A673 (cell line): ENCODE measurements around the gene HFM1. TPM values are rescaled to one million over a fixed set of nuclear protein-coding genes. Genes with fewer than 3 reads are reported as not detected.

Experiments used
- BruUV-seq: library from RNA; stranded (reverse); fragments of 400-500 nt; replicated peaks from 2 replicates; lab custom pipeline; 2021; lab: Mats Ljungman, UMichigan
- CTCF ChIA-PET: fragments of 300-600 bp; sonication (Branson Sonifier 250); formaldehyde crosslinking; loops from one replicate; lab custom pipeline; 2022; ENCODE audit warnings: antibody characterized with exemption; lab: Charles Lee
- POLR2A ChIA-PET: fragments of 300-600 bp; sonication (Branson Sonifier 250); formaldehyde crosslinking; loops from one replicate; lab custom pipeline; 2022; ENCODE audit warnings: antibody characterized with exemption; ENCODE audit not compliant: low non-redundant PET; lab: Charles Lee
- DNase-seq: peaks from one replicate; pipeline ENCODE4 v3.0.0-alpha.2; 2015; ENCODE audit warnings: low spot score
- H3K27ac ChIP-seq: fragments of 200-600 bp; sonication (generic); 2 replicates; pipeline ENCODE4 v1.5.1; 2016; ENCODE audit warnings: mixed run types, low read depth, mild to moderate bottlenecking, mixed read lengths, antibody characterized with exemption, low read length; ENCODE audit not compliant: poor library complexity, severe bottlenecking
- H3K27me3 ChIP-seq: fragments of 200-600 bp; sonication (generic); replicated peaks from 2 replicates; pipeline ENCODE4 v1.6.1; 2017; ENCODE audit warnings: mixed run types, low read depth, mild to moderate bottlenecking, mixed read lengths, antibody characterized with exemption, low read length; ENCODE audit not compliant: insufficient read depth, poor library complexity
- H3K36me3 ChIP-seq: fragments of 200-600 bp; sonication (generic); 2 replicates; pipeline ENCODE4 v1.6.1; 2016; ENCODE audit warnings: mixed run types, mild to moderate bottlenecking, mixed read lengths, antibody characterized with exemption, low read length; ENCODE audit not compliant: insufficient read depth, poor library complexity, severe bottlenecking
- H3K4me1 ChIP-seq: fragments of 200-600 bp; sonication (generic); 2 replicates; pipeline ENCODE4 v1.6.1; 2017; ENCODE audit warnings: mixed run types, mild to moderate bottlenecking, mixed read lengths, antibody characterized with exemption, low read length; ENCODE audit not compliant: insufficient read depth, poor library complexity, severe bottlenecking
- H3K4me3 ChIP-seq: fragments of 200-600 bp; sonication (generic); 2 replicates; pipeline ENCODE4 v1.5.1; 2016; ENCODE audit warnings: low read depth, mixed run types, mild to moderate bottlenecking, mixed read lengths, low read length; ENCODE audit not compliant: poor library complexity, severe bottlenecking
- H3K9me3 ChIP-seq: fragments of 200-600 bp; sonication (generic); 2 replicates; pipeline ENCODE4 v1.6.1; 2016; ENCODE audit warnings: mixed run types, low read depth, mild to moderate bottlenecking, mixed read lengths, antibody characterized with exemption, low read length; ENCODE audit not compliant: poor library complexity, severe bottlenecking
- CTCF ChIP-seq: fragments of 300-800, 200-600 bp; sonication (generic); conservative IDR thresholded peaks from 2 replicates; pipeline ENCODE4 v1.5.1; 2017; ENCODE audit warnings: low read depth, mild to moderate bottlenecking, antibody characterized with exemption, low read length, moderate library complexity, mixed read lengths
- EZH2 ChIP-seq: fragments of 200-600 bp; sonication (generic); IDR thresholded peaks from 2 replicates; pipeline ENCODE4 v1.6.1; 2017; ENCODE audit warnings: borderline replicate concordance, low read depth, mild to moderate bottlenecking, mixed read lengths, antibody characterized with exemption, low read length; ENCODE audit not compliant: poor library complexity, severe bottlenecking
- intact Hi-C: fragments of 100-400 bp; cut with micrococcal nuclease; formaldehyde crosslinking; loops from one replicate; pipeline ENCODE4 v1.10.0; 2022; ENCODE audit not compliant: unreplicated experiment
- total RNA-seq: library from RNA; stranded (reverse); gene quantifications from 2 replicates; pipeline ENCODE4 v1.2.3, GENCODE V29; 2021

Gene HFM1
- total RNA-seq, 1 experiment from 2014 or later, result 0.69 TPM

GRCh38 chr1:91261655-91262054 is 143.0 kb downstream of the HFM1 start:
- CTCF ChIA-PET, result no interaction called here
- TF ChIP-seq EZH2 (no peak), CTCF (no peak)
- H3K9me3 ChIP-seq, result no peaks in the 10 kb centered on the region
- no peak for DNase-seq
- H3K4me1 ChIP-seq, result no peaks in the 10 kb centered on the region
- H3K36me3 ChIP-seq, result no peaks in the 10 kb centered on the region
- POLR2A ChIA-PET, result no interaction called here
- H3K27ac ChIP-seq, result no peak overlapping the region
- H3K27me3 ChIP-seq, result no peaks in the 10 kb centered on the region
- intact Hi-C loops, result no loop called here
- no TSS peak for BruUV-seq
- H3K4me3 ChIP-seq, result no peak overlapping the region

- intact Hi-C loops, result no loop called here
These were observed 159.2 kb downstream of the HFM1 start for GRCh38 chr1:91245435-91245834.

GRCh38 chr1:91244737-91245136 is 159.9 kb downstream of the HFM1 start:
- ChIA-PET CTCF (interaction anchor here (0.7 kb wide), 2 partner anchors 74 to 243 kb away, joined by 7 to 9 read pairs; no protein-coding TSS in a partner anchor), POLR2A (interaction anchor here (0.6 kb wide), 1 partner anchor 150 kb away, joined by 3 read pairs; no protein-coding TSS in a partner anchor)
- DNase-seq, result no peak
- BruUV-seq, result no TSS peak
- H3K27ac ChIP-seq, result no peak overlapping the region
- TF ChIP-seq CTCF (no peak; the same call in 1 of the 2 replicates), EZH2 (no peak)
- no peaks in the 10 kb centered on the region for H3K4me1 ChIP-seq
- no peaks in the 10 kb centered on the region for H3K27me3 ChIP-seq
- no peak overlapping the region for H3K4me3 ChIP-seq
- H3K36me3 ChIP-seq, result no peaks in the 10 kb centered on the region
- no peaks in the 10 kb centered on the region for H3K9me3 ChIP-seq
- intact Hi-C loops, result no loop called here

More at GRCh38 chr1:91245435-91245834, 159.2 kb downstream of the HFM1 start:
- BruUV-seq, result no TSS peak
- CTCF ChIA-PET, result interaction anchor here (0.7 kb wide), 1 partner anchor 75 kb away, joined by 9 read pairs; no protein-coding TSS in a partner anchor
- Histone ChIP-seq H3K4me3 (no peak overlapping the region), H3K27me3 (no peaks in the 10 kb centered on the region), H3K4me1 (no peaks in the 10 kb centered on the region), H3K9me3 (no peaks in the 10 kb centered on the region), H3K27ac (no peak overlapping the region), H3K36me3 (no peaks in the 10 kb centered on the region)
- DNase-seq, result no peak
- POLR2A ChIA-PET, result interaction anchor here (0.6 kb wide), 1 partner anchor 149 kb away, joined by 3 read pairs; no protein-coding TSS in a partner anchor
- TF ChIP-seq EZH2, result no peak
- TF ChIP-seq CTCF, result no peak
